Measurements from ENCODE around the gene ZNF280D.

DNA sequence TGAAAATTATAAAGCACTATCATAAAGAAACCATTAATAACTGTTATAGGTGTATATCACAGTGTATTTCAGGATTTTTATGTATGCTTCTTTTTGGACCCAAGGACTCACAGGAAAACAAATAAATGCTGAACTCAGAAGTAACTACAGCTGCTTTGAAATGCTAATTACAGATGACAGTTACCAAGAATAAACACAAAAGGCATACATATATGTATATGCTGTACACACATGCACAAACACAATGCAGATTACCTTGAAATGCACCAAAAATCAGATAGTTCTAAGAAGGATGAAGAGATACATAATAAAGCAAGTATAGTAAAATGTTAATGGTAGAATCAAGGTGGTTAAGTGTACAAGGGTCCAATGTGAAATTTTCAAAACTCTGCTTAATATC, 52.2 kb downstream of the ZNF280D start:
- TF ChIP-seq, protein P1, sequence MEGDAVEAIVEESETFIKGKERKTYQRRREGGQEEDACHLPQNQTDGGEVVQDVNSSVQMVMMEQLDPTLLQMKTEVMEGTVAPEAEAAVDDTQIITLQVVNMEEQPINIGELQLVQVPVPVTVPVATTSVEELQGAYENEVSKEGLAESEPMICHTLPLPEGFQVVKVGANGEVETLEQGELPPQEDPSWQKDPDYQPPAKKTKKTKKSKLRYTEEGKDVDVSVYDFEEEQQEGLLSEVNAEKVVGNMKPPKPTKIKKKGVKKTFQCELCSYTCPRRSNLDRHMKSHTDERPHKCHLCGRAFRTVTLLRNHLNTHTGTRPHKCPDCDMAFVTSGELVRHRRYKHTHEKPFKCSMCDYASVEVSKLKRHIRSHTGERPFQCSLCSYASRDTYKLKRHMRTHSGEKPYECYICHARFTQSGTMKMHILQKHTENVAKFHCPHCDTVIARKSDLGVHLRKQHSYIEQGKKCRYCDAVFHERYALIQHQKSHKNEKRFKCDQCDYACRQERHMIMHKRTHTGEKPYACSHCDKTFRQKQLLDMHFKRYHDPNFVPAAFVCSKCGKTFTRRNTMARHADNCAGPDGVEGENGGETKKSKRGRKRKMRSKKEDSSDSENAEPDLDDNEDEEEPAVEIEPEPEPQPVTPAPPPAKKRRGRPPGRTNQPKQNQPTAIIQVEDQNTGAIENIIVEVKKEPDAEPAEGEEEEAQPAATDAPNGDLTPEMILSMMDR (IDR thresholded peaks at IDR 0.05) = no peak
- TF ChIP-seq POLR2AphosphoS5 (IDR thresholded peaks at IDR 0.05) (no peak), POLR2A (IDR thresholded peaks at IDR 0.05) (no peak)
